Embryonic facial prominence (tissue), 1 donor: Measurements from ENCODE around the gene DUSP5.
A peak's percentile ranks its signal among the peaks of the same experiment; 100 is the strongest.

Experiments
- DNase-seq: peaks from one replicate; pipeline ENCODE4 v3.0.0-alpha.2; 2016; ENCODE audit errors: extremely low spot score

DUSP5 gene

GRCh38 chr10:110546499-110547110 is 48.9 kb downstream of the DUSP5 start:
- DNase-seq, result no peak

- DNase-seq, result peak; percentile 77
These were observed 49.5 kb downstream of the DUSP5 start for GRCh38 chr10:110547139-110547761.

GRCh38 chr10:110548002-110548401 is 50.3 kb downstream of the DUSP5 start:
- DNase-seq, result no peak

GRCh38 chr10:110549211-110549610 is 51.5 kb downstream of the DUSP5 start:
- DNase-seq, result no peak

GRCh38 chr10:110553905-110554304 is 56.2 kb downstream of the DUSP5 start:
- DNase-seq, result no peak

GRCh38 chr10:110556296-110556695 is 58.6 kb downstream of the DUSP5 start:
- DNase-seq, result no peak

- no peak for DNase-seq
These were observed 59.4 kb downstream of the DUSP5 start for GRCh38 chr10:110556969-110557601.

GRCh38 chr10:110558041-110558440 is 60.3 kb downstream of the DUSP5 start:
- no peak for DNase-seq

GRCh38 chr10:110560012-110560411 is 62.3 kb downstream of the DUSP5 start:
- no peak for DNase-seq
